Measurements from ENCODE around the gene DBP. TPM values are rescaled to one million over a fixed set of nuclear protein-coding genes. Genes with fewer than 3 reads are reported as not detected.

DBP gene
- total RNA-seq, 1 experiment from 2014 or later, result 12.0 TPM

- TF ChIP-seq AFF4 (CRISPR knock-in tag; IDR thresholded peaks at IDR 0.05; ENCODE audit: borderline replicate concordance), result no peak
- no peak for TF ChIP-seq HMGA2 (CRISPR knock-in tag; IDR thresholded peaks at IDR 0.05)
- no peak for TF ChIP-seq MLX (CRISPR knock-in tag; IDR thresholded peaks at IDR 0.05)
- TF ChIP-seq ZNF396 (CRISPR knock-in tag; IDR thresholded peaks at IDR 0.05; ENCODE audit: borderline replicate concordance), result no peak
- TF ChIP-seq MYBL2 (CRISPR knock-in tag; IDR thresholded peaks at IDR 0.05), result no peak
- no peak for TF ChIP-seq ZNF512 (CRISPR knock-in tag; IDR thresholded peaks at IDR 0.05; ENCODE audit: borderline replicate concordance)
- no peak for TF ChIP-seq NFE2L1 (CRISPR knock-in tag; IDR thresholded peaks at IDR 0.05)
Measured at GRCh38 chr19:48676887-48677286, 39.7 kb upstream of the DBP start (continued).

GRCh38 chr19:48676487-48676886 is 39.3 kb upstream of the DBP start:
- H3K9me3 Mint-ChIP-seq, result no peaks in the 10 kb centered on the region
- POLR2A ChIA-PET, result no interaction called here
- DNase-seq (ENCODE audit: low spot score), result no peak
- H3K4me3 Mint-ChIP-seq, result no peak overlapping the region
- CTCF ChIA-PET, result interaction anchor here (1.0 to 4.0 kb wide), 8 partner anchors 20 to 171 kb away, joined by 3 to 56 read pairs (median 8); partner anchors contain the start of gene FUT2
- ATAC-seq, result no peak
- TF ChIP-seq ZNF232 (CRISPR knock-in tag; IDR thresholded peaks at IDR 0.05) (no peak), ZNF138 (CRISPR knock-in tag; conservative IDR thresholded peaks at IDR 0.05) (no peak), SOX15 (CRISPR knock-in tag; IDR thresholded peaks at IDR 0.05) (no peak), ZNF121 (CRISPR knock-in tag; IDR thresholded peaks at IDR 0.05) (no peak), CBFB (CRISPR knock-in tag; IDR thresholded peaks at IDR 0.05; ENCODE audit: low read depth) (no peak), MXD4 (CRISPR knock-in tag; IDR thresholded peaks at IDR 0.05; ENCODE audit: borderline replicate concordance) (no peak), RORB (CRISPR knock-in tag; IDR thresholded peaks at IDR 0.05) (no peak), ATF6 (CRISPR knock-in tag; IDR thresholded peaks at IDR 0.05) (no peak), OVOL2 (CRISPR knock-in tag; IDR thresholded peaks at IDR 0.05; ENCODE audit: borderline replicate concordance) (no peak), GRHL2 (CRISPR knock-in tag; IDR thresholded peaks at IDR 0.05; ENCODE audit: insufficient replicate concordance, severe bottlenecking) (no peak), JAZF1 (CRISPR knock-in tag; IDR thresholded peaks at IDR 0.05) (no peak), SMAD3 (CRISPR knock-in tag; IDR thresholded peaks at IDR 0.05; ENCODE audit: borderline replicate concordance) (no peak), ZNF532 (CRISPR knock-in tag; IDR thresholded peaks at IDR 0.05; ENCODE audit: borderline replicate concordance) (no peak), ZBTB21 (CRISPR knock-in tag; IDR thresholded peaks at IDR 0.05; ENCODE audit: borderline replicate concordance) (no peak), NFE2L1 (CRISPR knock-in tag; IDR thresholded peaks at IDR 0.05) (no peak), MYBL2 (CRISPR knock-in tag; IDR thresholded peaks at IDR 0.05) (no peak), ATF2 (CRISPR knock-in tag; IDR thresholded peaks at IDR 0.05; ENCODE audit: borderline replicate concordance, low read depth) (no peak), GTF2I (CRISPR knock-in tag; conservative IDR thresholded peaks at IDR 0.05) (no peak)
- peaks cover 26% of the 10 kb centered on the region for H3K4me1 Mint-ChIP-seq
- H3K36me3 Mint-ChIP-seq, result no peaks in the 10 kb centered on the region
- H3K27me3 Mint-ChIP-seq (ENCODE audit: low read depth), result peaks cover 15% of the 10 kb centered on the region
- H3K27ac Mint-ChIP-seq, result no peak overlapping the region

Measured in WTC11 (cell line).